Osteoblast (primary cell): ENCODE results near the gene ZSCAN30. TPM values are rescaled to one million over a fixed set of nuclear protein-coding genes. Genes with fewer than 3 reads are reported as not detected.

Experiments
- DNase-seq: peaks from one replicate; pipeline ENCODE4 v3.0.0; 2011; ENCODE audit warnings: low spot score, mixed read lengths; ENCODE audit not compliant: insufficient read length; ENCODE audit errors: missing footprints
- H2AFZ ChIP-seq: 2 replicates; pipeline ENCODE4 v1.6.0; 2011; ENCODE audit warnings: mild to moderate bottlenecking, low read length
- H3K27ac ChIP-seq: 2 replicates; pipeline ENCODE4 v1.5.1; 2011; ENCODE audit warnings: mild to moderate bottlenecking, low read depth, low read length, moderate library complexity
- H3K27me3 ChIP-seq: 2 replicates; pipeline ENCODE4 v1.6.0; 2012; ENCODE audit warnings: mild to moderate bottlenecking, control low read depth, inconsistent platforms, low read length, moderate library complexity; ENCODE audit not compliant: insufficient read depth
- H3K36me3 ChIP-seq: 2 replicates; pipeline ENCODE4 v1.5.1; 2011; ENCODE audit warnings: mild to moderate bottlenecking, low read length, control low read depth, moderate library complexity; ENCODE audit not compliant: insufficient read depth
- H3K4me1 ChIP-seq: 2 replicates; pipeline ENCODE4 v1.5.1; 2011; ENCODE audit warnings: mild to moderate bottlenecking, low read length, control low read depth, moderate library complexity; ENCODE audit not compliant: insufficient read depth
- H3K4me2 ChIP-seq: 2 replicates; pipeline ENCODE4 v1.6.0; 2011; ENCODE audit warnings: mild to moderate bottlenecking, low read length; ENCODE audit not compliant: insufficient read depth
- H3K4me3 ChIP-seq: fragments of 200-600 bp; sonication (generic); 3 replicates; pipeline ENCODE4 v1.5.1; 2012; ENCODE audit warnings: mild to moderate bottlenecking, low read length, inconsistent platforms; ENCODE audit not compliant: insufficient read depth
- H3K79me2 ChIP-seq: 2 replicates; pipeline ENCODE4 v1.6.0; 2012; ENCODE audit warnings: mild to moderate bottlenecking, low read length, control low read depth, inconsistent platforms; ENCODE audit not compliant: insufficient read depth
- H3K9me3 ChIP-seq: 2 replicates; pipeline ENCODE4 v1.5.1; 2011; ENCODE audit warnings: low read depth, low read length, control low read depth
- H4K20me1 ChIP-seq: 2 replicates; pipeline ENCODE4 v1.6.0; 2012; ENCODE audit warnings: mild to moderate bottlenecking, low read length, control low read depth; ENCODE audit not compliant: insufficient read depth
- total RNA-seq: library from RNA; depleted of rRNA; stranded (reverse); fragments of >200 nt; gene quantifications from 2 replicates; pipeline ENCODE4 v1.2.3, GENCODE V29; 2012
- TF ChIP-seq, protein P1 (sequence below): IDR thresholded peaks from 2 replicates; pipeline ENCODE4 v1.5.1; 2011; ENCODE audit warnings: mild to moderate bottlenecking, low read depth, low read length, moderate library complexity; ENCODE audit errors: extremely low read depth

The ZSCAN30 gene
- total RNA-seq, 1 donor = 16.6 TPM

DNA sequence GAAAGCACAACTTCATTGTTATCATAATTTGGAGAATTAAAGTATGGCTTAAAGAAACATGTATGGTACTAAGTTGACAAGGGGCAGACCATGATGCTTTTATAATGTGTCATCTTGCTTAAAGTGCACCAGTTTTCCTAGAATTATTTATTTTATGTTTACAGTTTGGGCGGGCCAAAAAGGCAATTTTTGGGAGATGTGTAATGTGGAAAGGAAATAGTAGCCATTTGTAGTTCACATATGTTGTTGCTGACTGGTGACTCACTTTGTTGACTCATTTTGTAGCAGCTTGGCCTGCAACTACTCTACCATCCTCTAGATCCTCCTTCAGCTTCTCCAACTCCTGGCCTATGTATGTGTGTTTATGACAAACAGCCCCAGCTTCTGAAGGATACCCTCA is 7.7 kb downstream of the ZSCAN30 start:
- no peak overlapping the region for H3K4me3 ChIP-seq
- peaks cover 12% of the 10 kb centered on the region for H3K36me3 ChIP-seq
- peak; percentile 86 for DNase-seq
- peak overlapping the region; percentile 7 for H3K4me2 ChIP-seq
- H3K79me2 ChIP-seq = peaks cover 69% of the 10 kb centered on the region
- H4K20me1 ChIP-seq = no peaks in the 10 kb centered on the region
- TF ChIP-seq, protein P1, sequence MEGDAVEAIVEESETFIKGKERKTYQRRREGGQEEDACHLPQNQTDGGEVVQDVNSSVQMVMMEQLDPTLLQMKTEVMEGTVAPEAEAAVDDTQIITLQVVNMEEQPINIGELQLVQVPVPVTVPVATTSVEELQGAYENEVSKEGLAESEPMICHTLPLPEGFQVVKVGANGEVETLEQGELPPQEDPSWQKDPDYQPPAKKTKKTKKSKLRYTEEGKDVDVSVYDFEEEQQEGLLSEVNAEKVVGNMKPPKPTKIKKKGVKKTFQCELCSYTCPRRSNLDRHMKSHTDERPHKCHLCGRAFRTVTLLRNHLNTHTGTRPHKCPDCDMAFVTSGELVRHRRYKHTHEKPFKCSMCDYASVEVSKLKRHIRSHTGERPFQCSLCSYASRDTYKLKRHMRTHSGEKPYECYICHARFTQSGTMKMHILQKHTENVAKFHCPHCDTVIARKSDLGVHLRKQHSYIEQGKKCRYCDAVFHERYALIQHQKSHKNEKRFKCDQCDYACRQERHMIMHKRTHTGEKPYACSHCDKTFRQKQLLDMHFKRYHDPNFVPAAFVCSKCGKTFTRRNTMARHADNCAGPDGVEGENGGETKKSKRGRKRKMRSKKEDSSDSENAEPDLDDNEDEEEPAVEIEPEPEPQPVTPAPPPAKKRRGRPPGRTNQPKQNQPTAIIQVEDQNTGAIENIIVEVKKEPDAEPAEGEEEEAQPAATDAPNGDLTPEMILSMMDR = no peak
- H3K4me1 ChIP-seq = peaks cover 6% of the 10 kb centered on the region
- peak overlapping the region; percentile 4 for H3K27ac ChIP-seq
- peaks cover 3% of the 10 kb centered on the region for H3K9me3 ChIP-seq
- no peak overlapping the region for H2AFZ ChIP-seq
- no peaks in the 10 kb centered on the region for H3K27me3 ChIP-seq

DNA sequence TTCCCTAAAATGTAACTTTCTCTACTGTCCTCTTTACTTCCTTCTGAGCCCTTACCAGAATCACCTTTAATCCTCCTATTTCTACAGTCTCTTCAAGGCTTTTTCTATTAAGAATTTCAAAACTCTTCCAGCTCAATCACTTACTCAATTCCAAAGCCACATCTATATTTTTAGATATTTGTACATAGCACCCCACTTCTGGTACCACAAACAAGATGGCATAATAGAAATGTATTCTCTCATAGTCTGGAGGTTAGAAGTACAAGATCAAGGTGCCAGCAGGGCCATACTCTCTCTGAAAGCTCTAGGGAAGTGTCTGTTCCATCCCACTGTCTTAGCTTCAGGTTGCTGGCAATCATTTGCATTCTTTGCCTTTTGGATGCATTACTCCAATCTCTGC is 11.1 kb downstream of the ZSCAN30 start:
- Histone ChIP-seq H3K27me3 (no peaks in the 10 kb centered on the region), H3K9me3 (peaks cover 3% of the 10 kb centered on the region), H3K27ac (no peak overlapping the region), H3K4me3 (no peak overlapping the region), H3K4me2 (no peak overlapping the region), H3K79me2 (peaks cover 37% of the 10 kb centered on the region), H3K4me1 (peaks cover 6% of the 10 kb centered on the region), H2AFZ (no peak overlapping the region), H4K20me1 (peaks cover 4% of the 10 kb centered on the region), H3K36me3 (peaks cover 8% of the 10 kb centered on the region)
- DNase-seq = no peak
- TF ChIP-seq, protein P1 = no peak

DNA sequence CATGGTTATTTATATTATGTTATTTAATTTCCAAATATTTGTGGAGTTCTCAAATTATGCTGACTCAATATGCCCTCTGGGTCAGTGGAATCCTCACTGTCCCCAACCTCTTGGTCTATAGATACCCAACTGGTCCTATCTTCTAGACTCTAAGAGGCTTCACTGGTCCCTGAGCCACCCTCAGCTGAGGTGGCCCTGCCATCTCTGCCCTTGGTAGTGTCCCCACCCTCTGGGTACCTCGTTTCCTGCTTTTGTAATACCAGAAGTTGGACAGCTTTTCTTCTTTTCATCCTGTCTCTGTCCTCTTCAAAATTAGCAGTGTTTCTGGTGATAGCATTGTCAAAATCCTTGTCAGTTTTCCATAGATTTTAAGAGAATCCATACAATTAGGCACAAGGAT is 11.9 kb downstream of the ZSCAN30 start:
- Histone ChIP-seq H3K27me3 (no peaks in the 10 kb centered on the region), H3K36me3 (no peaks in the 10 kb centered on the region), H3K9me3 (peaks cover 3% of the 10 kb centered on the region), H3K4me3 (no peak overlapping the region), H4K20me1 (peaks cover 4% of the 10 kb centered on the region), H2AFZ (no peak overlapping the region), H3K4me1 (peaks cover 6% of the 10 kb centered on the region), H3K79me2 (peaks cover 29% of the 10 kb centered on the region), H3K4me2 (no peak overlapping the region), H3K27ac (no peak overlapping the region)
- DNase-seq = no peak
- TF ChIP-seq, protein P1 = no peak

DNA sequence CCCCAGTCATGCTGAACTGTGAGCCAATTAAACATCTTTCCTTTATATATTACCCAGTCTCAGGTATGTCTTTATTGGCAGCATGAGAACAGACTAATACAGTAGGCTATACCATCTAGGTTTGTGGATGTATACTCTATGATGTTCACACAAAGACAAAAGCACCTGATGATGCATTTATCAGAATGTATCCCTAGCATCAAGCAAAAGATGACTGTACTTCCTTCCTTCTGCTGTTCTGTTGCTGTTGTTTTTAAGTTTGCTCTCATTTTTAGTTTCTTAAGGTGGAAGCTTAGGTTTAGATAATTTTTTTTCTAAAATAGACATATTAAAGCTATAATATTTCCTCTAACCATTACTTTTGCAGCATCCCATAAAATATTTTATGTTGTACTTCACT is 12.4 kb downstream of the ZSCAN30 start:
- no peak overlapping the region for H3K4me2 ChIP-seq
- H3K9me3 ChIP-seq = peaks cover 3% of the 10 kb centered on the region
- TF ChIP-seq, protein P1 = no peak

More for the DNA sequence above, 12.4 kb downstream of the ZSCAN30 start:
- Histone ChIP-seq H3K27ac (no peak overlapping the region), H3K79me2 (peaks cover 29% of the 10 kb centered on the region), H3K27me3 (no peaks in the 10 kb centered on the region), H3K4me3 (no peak overlapping the region), H3K36me3 (no peaks in the 10 kb centered on the region), H4K20me1 (peaks cover 4% of the 10 kb centered on the region), H3K4me1 (peaks cover 5% of the 10 kb centered on the region), H2AFZ (no peak overlapping the region)
- DNase-seq = no peak
